ENCODE measurements around the gene GRIN2D.
A peak's percentile ranks its signal among the peaks of the same experiment; 100 is the strongest.

The GRIN2D gene

GRCh38 chr19:48442116-48443035 lies 48.9 kb downstream of the GRIN2D start:
- peaks cover 6% of the 10 kb centered on the region for H3K36me3 Mint-ChIP-seq (ENCODE audit: low read depth)
- H3K4me3 Mint-ChIP-seq = peak overlapping the region; percentile 30 to 48 (median 35)
- no peaks in the 10 kb centered on the region for H3K27me3 Mint-ChIP-seq (ENCODE audit: low read depth)
- H3K27ac Mint-ChIP-seq = peak overlapping the region in 1 of 3 experiments; percentile 56
- no peaks in the 10 kb centered on the region for H3K9me3 Mint-ChIP-seq
- TF ChIP-seq CTCF (IDR thresholded peaks at IDR 0.05; ENCODE audit: unreplicated experiment in 3 of 3) = no peak
- H3K4me1 Mint-ChIP-seq = peaks cover 21% of the 10 kb centered on the region

GRCh38 chr19:48443256-48443655 lies 49.8 kb downstream of the GRIN2D start:
- H3K36me3 Mint-ChIP-seq (ENCODE audit: low read depth) = peaks cover 13% of the 10 kb centered on the region
- no peak overlapping the region for H3K27ac Mint-ChIP-seq
- no peaks in the 10 kb centered on the region for H3K27me3 Mint-ChIP-seq (ENCODE audit: low read depth)
- H3K9me3 Mint-ChIP-seq = no peaks in the 10 kb centered on the region
- H3K4me3 Mint-ChIP-seq = no peak overlapping the region
- peaks cover 15% of the 10 kb centered on the region for H3K4me1 Mint-ChIP-seq
- no peak for TF ChIP-seq CTCF (IDR thresholded peaks at IDR 0.05; ENCODE audit: unreplicated experiment in 3 of 3)

Data from nephron (organoid).